ENCODE results near the gene LINC01488. TPM values are rescaled to one million over a fixed set of nuclear protein-coding genes. Genes with fewer than 3 reads are reported as not detected.
A peak's percentile ranks its signal among the peaks of the same experiment; 100 is the strongest.

LINC01488 gene
- total RNA-seq, 1 donor from 2014 or later = not detected

DNA sequence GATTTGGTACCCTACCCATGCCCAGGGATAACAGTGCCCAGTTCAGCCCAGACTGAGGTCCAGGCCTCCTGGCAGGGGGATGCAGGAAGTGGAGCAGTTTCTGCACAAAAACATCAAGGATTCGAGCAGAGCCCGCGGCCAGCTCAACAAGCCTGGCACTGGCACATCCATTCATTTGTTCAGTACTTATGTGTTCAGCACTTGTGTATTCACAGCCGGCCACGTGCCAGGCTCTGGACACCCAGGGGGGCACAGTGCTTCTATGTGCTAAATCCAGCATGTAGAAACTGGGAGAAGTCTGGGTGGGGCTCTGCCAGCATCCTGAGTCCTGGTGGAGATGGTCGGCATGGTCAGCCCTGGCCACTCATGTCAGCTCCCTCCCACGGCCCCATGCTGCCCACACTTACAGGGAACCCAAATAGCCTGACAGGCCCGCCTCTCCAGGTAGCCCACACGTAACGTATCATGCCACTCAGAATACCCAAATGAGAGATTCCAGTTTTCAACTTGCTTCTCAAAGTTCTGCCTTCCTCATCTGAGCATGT is 28.5 kb downstream of the LINC01488 start:
- no peak for DNase-seq (ENCODE audit: low read depth)
- Histone ChIP-seq H3K36me3 (ENCODE audit: control insufficient read depth, insufficient read depth, low read length) (no peaks in the 10 kb centered on the region), H3K4me3 (ENCODE audit: low read depth, low read length) (no peak overlapping the region), H3K27me3 (ENCODE audit: control insufficient read depth, insufficient read depth, low read length) (no peaks in the 10 kb centered on the region)
- TF ChIP-seq, protein P1, sequence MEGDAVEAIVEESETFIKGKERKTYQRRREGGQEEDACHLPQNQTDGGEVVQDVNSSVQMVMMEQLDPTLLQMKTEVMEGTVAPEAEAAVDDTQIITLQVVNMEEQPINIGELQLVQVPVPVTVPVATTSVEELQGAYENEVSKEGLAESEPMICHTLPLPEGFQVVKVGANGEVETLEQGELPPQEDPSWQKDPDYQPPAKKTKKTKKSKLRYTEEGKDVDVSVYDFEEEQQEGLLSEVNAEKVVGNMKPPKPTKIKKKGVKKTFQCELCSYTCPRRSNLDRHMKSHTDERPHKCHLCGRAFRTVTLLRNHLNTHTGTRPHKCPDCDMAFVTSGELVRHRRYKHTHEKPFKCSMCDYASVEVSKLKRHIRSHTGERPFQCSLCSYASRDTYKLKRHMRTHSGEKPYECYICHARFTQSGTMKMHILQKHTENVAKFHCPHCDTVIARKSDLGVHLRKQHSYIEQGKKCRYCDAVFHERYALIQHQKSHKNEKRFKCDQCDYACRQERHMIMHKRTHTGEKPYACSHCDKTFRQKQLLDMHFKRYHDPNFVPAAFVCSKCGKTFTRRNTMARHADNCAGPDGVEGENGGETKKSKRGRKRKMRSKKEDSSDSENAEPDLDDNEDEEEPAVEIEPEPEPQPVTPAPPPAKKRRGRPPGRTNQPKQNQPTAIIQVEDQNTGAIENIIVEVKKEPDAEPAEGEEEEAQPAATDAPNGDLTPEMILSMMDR (IDR thresholded peaks at IDR 0.05; ENCODE audit: insufficient read depth, low read length, severe bottlenecking) = no peak
- FAIRE-seq = no peak

DNA sequence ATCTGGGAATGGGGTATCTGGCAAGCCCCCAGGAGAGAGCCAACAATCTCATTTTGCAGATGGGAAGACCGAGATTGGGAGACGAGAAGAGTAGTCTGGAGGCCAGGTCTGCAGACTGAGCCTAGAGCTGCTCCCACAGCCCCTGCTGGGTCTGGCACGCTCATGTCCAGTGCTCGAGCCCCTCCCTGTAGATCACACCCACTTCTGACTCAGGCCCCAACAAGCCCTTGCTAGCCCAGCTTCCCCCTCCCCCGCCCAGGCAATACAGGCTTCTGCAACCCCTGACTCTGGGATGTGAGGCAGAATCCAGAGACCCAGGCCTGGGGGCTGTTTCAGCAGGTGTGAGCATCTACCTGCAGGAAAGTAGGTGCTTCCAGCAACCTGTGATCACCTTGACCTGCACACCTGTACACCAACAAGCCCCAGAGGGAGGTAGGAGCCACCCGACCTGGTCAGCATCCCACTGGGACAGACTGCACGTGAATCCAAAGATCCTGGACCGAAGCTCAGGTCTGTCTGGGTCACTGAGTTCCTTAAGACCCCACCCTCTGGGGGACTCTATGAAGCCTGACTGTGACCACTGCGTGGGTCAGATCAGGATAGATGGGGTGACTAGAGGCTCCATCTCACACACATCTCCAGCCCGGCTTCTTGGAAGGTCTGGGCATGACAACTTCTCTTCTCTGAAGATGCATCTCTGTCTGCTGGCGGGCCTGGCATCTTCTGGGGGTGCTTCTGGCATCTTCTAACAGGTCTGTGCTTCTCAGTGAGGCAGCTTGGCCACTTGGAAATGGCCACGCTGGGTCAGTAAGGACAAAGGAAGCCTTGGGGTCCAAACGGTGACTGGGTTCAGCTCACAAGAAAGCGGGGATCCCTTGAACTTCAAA is 29.3 kb downstream of the LINC01488 start:
- peak; percentile 62 for DNase-seq (ENCODE audit: low read depth)
- TF ChIP-seq, protein P1 (IDR thresholded peaks at IDR 0.05; ENCODE audit: insufficient read depth, low read length, severe bottlenecking) = no peak
- peak; percentile 36 for FAIRE-seq
- H3K36me3 ChIP-seq (ENCODE audit: control insufficient read depth, insufficient read depth, low read length) = no peaks in the 10 kb centered on the region
- H3K4me3 ChIP-seq (ENCODE audit: low read depth, low read length) = no peak overlapping the region
- H3K27me3 ChIP-seq (ENCODE audit: control insufficient read depth, insufficient read depth, low read length) = no peaks in the 10 kb centered on the region

DNA sequence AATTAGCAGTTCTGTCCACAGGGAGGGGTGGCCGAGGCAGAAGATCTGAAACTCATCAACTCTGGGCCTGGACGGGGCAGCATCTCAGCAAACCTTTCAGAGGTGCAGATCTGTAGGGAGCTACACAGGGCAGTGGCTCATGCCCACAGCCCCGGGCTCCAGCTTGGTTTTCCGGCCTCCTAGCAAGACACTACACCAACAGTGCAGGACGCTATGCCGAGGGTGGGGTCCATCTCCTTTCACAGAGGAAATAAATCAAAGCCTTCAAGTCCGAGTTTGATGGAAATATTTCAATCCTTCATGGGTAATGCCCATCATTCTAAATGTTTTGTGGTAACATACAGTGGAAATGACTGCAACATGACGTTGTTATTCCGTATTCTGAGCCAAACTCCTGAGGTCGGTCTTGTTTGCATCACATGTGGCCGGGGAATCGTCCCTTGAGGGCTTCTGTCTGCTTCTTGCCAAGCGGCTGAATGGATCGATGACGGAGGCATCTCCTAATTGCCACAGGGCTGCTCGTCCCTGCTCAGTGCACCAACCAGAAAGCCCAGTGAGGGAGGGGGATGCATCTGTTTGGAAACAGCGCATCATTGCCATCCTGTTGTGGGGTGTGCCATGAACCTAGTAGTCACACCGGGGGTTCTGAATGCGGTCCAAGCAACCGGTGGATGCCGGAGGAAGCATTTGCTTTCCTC is 30.0 kb downstream of the LINC01488 start:
- Histone ChIP-seq H3K27me3 (ENCODE audit: control insufficient read depth, insufficient read depth, low read length) (no peaks in the 10 kb centered on the region), H3K4me3 (ENCODE audit: low read depth, low read length) (no peak overlapping the region), H3K36me3 (ENCODE audit: control insufficient read depth, insufficient read depth, low read length) (no peaks in the 10 kb centered on the region)
- TF ChIP-seq, protein P1 (IDR thresholded peaks at IDR 0.05; ENCODE audit: insufficient read depth, low read length, severe bottlenecking) = no peak
- no peak for DNase-seq (ENCODE audit: low read depth)
- FAIRE-seq = no peak

DNA sequence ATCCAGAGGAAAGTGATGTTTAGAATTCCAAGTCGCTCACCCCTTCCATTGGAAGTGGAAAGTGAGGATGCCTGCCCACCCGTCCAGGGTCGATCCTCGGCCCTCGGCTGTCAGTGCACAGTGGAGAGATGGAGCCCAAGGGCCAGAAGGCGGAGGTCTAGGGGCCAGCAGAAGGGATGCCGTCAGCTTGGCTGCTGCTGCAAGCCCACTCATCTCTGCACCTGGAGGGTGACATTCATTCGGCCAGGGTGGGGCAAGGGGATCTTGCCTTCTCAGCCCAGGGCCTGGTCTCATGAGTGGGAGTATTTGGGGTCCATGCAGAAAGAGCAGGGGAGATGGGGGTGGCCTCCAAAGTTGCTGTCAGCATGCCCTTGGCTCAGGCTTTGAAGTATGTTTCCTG is 30.7 kb downstream of the LINC01488 start:
- DNase-seq (ENCODE audit: low read depth) (no peak), FAIRE-seq (no peak)
- TF ChIP-seq, protein P1 (IDR thresholded peaks at IDR 0.05; ENCODE audit: insufficient read depth, low read length, severe bottlenecking) = no peak
- H3K27me3 ChIP-seq (ENCODE audit: control insufficient read depth, insufficient read depth, low read length) = no peaks in the 10 kb centered on the region
- H3K4me3 ChIP-seq (ENCODE audit: low read depth, low read length) = no peak overlapping the region
- no peaks in the 10 kb centered on the region for H3K36me3 ChIP-seq (ENCODE audit: control insufficient read depth, insufficient read depth, low read length)

DNA sequence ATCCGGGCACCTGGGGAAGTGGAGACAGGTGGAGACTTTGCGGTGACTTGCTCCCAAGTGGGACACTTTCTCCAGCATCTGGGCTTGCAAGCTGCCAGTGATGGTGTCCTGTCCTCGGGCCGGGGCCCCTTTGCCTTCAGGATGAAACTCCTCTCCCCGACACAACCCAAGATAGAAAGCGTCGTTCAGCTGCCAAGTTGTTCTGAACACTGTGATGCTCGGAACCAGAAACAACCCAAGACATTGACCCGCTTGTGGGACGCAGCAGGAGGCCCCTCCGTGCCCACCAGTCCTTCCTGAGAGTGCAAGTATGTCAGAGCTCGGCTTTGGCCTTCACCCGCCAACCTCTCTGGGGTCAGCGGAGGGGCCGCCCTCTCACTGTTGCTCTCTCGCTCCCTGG is 31.3 kb downstream of the LINC01488 start:
- no peak for DNase-seq (ENCODE audit: low read depth)
- no peak overlapping the region for H3K4me3 ChIP-seq (ENCODE audit: low read depth, low read length)
- H3K36me3 ChIP-seq (ENCODE audit: control insufficient read depth, insufficient read depth, low read length) = no peaks in the 10 kb centered on the region
- no peaks in the 10 kb centered on the region for H3K27me3 ChIP-seq (ENCODE audit: control insufficient read depth, insufficient read depth, low read length)
- no peak for FAIRE-seq
- TF ChIP-seq, protein P1 (IDR thresholded peaks at IDR 0.05; ENCODE audit: insufficient read depth, low read length, severe bottlenecking) = no peak
